Adrenal gland (tissue), 5 donors: ENCODE measurements around the gene C2CD2L.
A peak's percentile ranks its signal among the peaks of the same experiment; 100 is the strongest.

Source experiments
- CTCF ChIP-seq, 6 experiments: fragments of 450-650 bp in 4 of 6; fragments of 200-600 bp in 2 of 6; sonication (generic) in 1 of 6; IDR thresholded peaks; 1 replicate in 5 of 6; 2 replicates in 1 of 6; pipeline versions ENCODE4 v1.5.1 to v1.8.0; 2016 to 2021; ENCODE audit warnings: antibody characterized with exemption in 6 of 6, mild to moderate bottlenecking in 2 of 6, moderate library complexity in 1 of 6
- POLR2A ChIP-seq, 2 donors: fragments of 450-650 bp; IDR thresholded peaks; one replicate each; pipeline ENCODE4 v1.6.1; 2017; ENCODE audit warnings: antibody characterized with exemption in 2 of 2, mild to moderate bottlenecking in 2 of 2, moderate library complexity in 1 of 2
- donor health status: DM: no; HTN: no; CAD: no.

DNA sequence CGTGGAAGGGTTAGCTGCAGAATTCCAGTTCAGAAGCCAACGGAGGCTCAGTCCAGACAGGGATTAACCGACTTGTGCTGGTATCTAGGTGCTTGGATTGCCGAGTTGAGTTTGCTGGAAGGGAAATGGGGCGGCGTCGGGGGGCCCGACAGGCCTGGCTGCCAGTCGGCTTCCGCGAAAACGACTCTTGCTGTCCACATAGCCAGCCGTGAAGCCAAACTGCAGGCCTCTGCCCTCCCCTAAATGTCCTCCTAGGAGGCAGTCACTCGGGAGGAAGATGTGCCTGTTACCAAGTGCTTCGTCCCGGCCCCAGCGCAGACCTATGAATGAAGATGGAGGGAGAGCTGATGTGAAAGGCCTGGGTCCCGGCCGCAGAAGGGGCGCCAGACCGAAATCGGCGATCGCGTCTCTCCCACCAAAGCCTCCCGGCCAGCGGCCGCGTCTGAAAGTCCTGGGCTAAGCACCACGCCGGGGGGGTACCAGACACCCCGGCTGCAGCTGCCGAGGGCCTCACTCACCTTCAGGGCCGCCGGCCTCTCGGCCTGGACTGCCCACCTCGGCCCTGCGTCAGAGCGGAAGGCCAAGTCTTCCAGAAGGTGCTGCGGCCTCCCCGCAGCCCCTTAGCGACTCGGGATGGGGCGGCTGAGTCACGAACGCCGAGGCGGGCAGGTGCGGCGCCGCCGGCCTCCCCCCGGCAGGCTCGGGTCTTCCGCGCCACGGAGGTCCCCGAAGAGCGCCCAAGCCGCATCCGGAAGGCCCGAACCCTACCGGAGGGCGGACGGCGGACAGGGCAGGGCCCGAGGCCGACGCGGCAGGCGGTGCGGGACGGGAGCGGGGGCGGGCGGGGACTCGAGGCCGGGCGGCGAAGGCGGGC lies 13.0 kb upstream of the C2CD2L start:
- no peak for TF ChIP-seq CTCF (IDR thresholded peaks at IDR 0.05)
- TF ChIP-seq POLR2A (IDR thresholded peaks at IDR 0.05), result peak in 1 of 2 donors; percentile 13
